Neural progenitor cell (in vitro differentiated cells): Measurements from ENCODE around the gene GATA2. TPM values are rescaled to one million over a fixed set of nuclear protein-coding genes. Genes with fewer than 3 reads are reported as not detected.

Experiments used
- DNase-seq: peaks from one replicate; pipeline ENCODE4 v3.0.0-alpha.2; 2016; ENCODE audit warnings: low spot score
- H2AFZ ChIP-seq: fragments of 200-600 bp; sonication (generic); replicated peaks from 2 replicates; pipeline ENCODE4 v1.6.1; 2016; ENCODE audit warnings: antibody characterized with exemption
- H3F3A ChIP-seq: fragments of 200-600 bp; sonication (generic); 2 replicates; pipeline ENCODE4 v1.6.1; 2016; ENCODE audit warnings: antibody characterized with exemption, low read depth
- H3K27ac ChIP-seq: fragments of 200-600 bp; sonication (generic); 2 replicates; pipeline ENCODE4 v1.5.1; 2016; ENCODE audit warnings: mild to moderate bottlenecking
- H3K27me3 ChIP-seq: fragments of 200-600 bp; sonication (generic); 2 replicates; pipeline ENCODE4 v1.6.1; 2016; ENCODE audit warnings: mild to moderate bottlenecking, moderate library complexity
- H3K36me3 ChIP-seq: fragments of 200-600 bp; sonication (generic); 2 replicates; pipeline ENCODE4 v1.5.1; 2016
- H3K4me1 ChIP-seq: fragments of 200-600 bp; sonication (generic); 2 replicates; pipeline ENCODE4 v1.6.1; 2016; ENCODE audit warnings: mixed run types
- H3K4me2 ChIP-seq: fragments of 200-600 bp; sonication (generic); 2 replicates; pipeline ENCODE4 v1.6.1; 2016
- H3K4me3 ChIP-seq: fragments of 200-600 bp; sonication (generic); 2 replicates; pipeline ENCODE4 v1.5.1; 2016
- H3K79me2 ChIP-seq: fragments of 200-600 bp; sonication (generic); 2 replicates; pipeline ENCODE4 v1.6.1; 2016; ENCODE audit warnings: low read depth
- H3K9ac ChIP-seq: fragments of 200-600 bp; sonication (generic); 2 replicates; pipeline ENCODE4 v1.6.1; 2016
- H3K9me3 ChIP-seq: fragments of 200-600 bp; sonication (generic); 2 replicates; pipeline ENCODE4 v1.5.1; 2016; ENCODE audit warnings: low read depth
- H4K20me1 ChIP-seq: fragments of 200-600 bp; sonication (generic); 2 replicates; pipeline ENCODE4 v1.6.1; 2016; ENCODE audit warnings: low read depth
- H3K27ac Mint-ChIP-seq: 3 replicates; pipeline ENCODE4 v1.8.0; 2021; ENCODE audit warnings: mixed read lengths
- H3K27me3 Mint-ChIP-seq: 2 replicates; pipeline ENCODE4 v1.8.0; 2022; ENCODE audit warnings: low read depth, mild to moderate bottlenecking, inconsistent platforms, moderate library complexity, mixed read lengths; ENCODE audit not compliant: insufficient read depth
- H3K36me3 Mint-ChIP-seq: 3 replicates; pipeline ENCODE4 v1.8.0; 2021; ENCODE audit warnings: mixed read lengths
- H3K4me1 Mint-ChIP-seq: 3 replicates; pipeline ENCODE4 v1.8.0; 2021; ENCODE audit warnings: mixed read lengths
- H3K4me3 Mint-ChIP-seq: 3 replicates; pipeline ENCODE4 v1.8.0; 2021; ENCODE audit warnings: mild to moderate bottlenecking, moderate library complexity, mixed read lengths
- H3K9me3 Mint-ChIP-seq: 3 replicates; pipeline ENCODE4 v1.8.0; 2020; ENCODE audit warnings: mixed read lengths
- EZH2 ChIP-seq: fragments of 200-600 bp; sonication (generic); IDR thresholded peaks from 2 replicates; pipeline ENCODE4 v1.6.1; 2017; ENCODE audit warnings: antibody characterized with exemption, mild to moderate bottlenecking, moderate library complexity
- EZH2phosphoT487 ChIP-seq: fragments of 200-600 bp; sonication (generic); IDR thresholded peaks from 2 replicates; pipeline ENCODE4 v1.6.1; 2017; ENCODE audit warnings: antibody characterized with exemption
- total RNA-seq: library from RNA; depleted of rRNA; stranded (reverse); fragments of >200 nt; gene quantifications from 2 replicates; pipeline ENCODE4 v1.2.3, GENCODE V29; 2015; ENCODE audit warnings: low replicate concordance
- TF ChIP-seq, protein P1 (sequence below): fragments of 200-600 bp; sonication (generic); IDR thresholded peaks from 2 replicates; pipeline ENCODE4 v1.5.1; 2017; ENCODE audit warnings: antibody characterized with exemption, mild to moderate bottlenecking

The GATA2 gene
- total RNA-seq, 1 donor from 2014 or later, result not detected

- Histone ChIP-seq H3K79me2 (no peaks in the 10 kb centered on the region), H3K4me3 (no peak overlapping the region), H3K4me1 (no peaks in the 10 kb centered on the region), H3K27ac (no peak overlapping the region), H3K27me3 (peaks cover 52% of the 10 kb centered on the region), H3K36me3 (no peaks in the 10 kb centered on the region), H2AFZ (no peak overlapping the region), H3K4me2 (no peak overlapping the region), H3K9me3 (peaks cover 4% of the 10 kb centered on the region), H3K9ac (no peak overlapping the region), H4K20me1 (no peaks in the 10 kb centered on the region), H3F3A (no peaks in the 10 kb centered on the region)
- no peak overlapping the region for H3K27ac Mint-ChIP-seq
- TF ChIP-seq EZH2 (no peak), EZH2phosphoT487 (no peak)
- TF ChIP-seq, protein P1, sequence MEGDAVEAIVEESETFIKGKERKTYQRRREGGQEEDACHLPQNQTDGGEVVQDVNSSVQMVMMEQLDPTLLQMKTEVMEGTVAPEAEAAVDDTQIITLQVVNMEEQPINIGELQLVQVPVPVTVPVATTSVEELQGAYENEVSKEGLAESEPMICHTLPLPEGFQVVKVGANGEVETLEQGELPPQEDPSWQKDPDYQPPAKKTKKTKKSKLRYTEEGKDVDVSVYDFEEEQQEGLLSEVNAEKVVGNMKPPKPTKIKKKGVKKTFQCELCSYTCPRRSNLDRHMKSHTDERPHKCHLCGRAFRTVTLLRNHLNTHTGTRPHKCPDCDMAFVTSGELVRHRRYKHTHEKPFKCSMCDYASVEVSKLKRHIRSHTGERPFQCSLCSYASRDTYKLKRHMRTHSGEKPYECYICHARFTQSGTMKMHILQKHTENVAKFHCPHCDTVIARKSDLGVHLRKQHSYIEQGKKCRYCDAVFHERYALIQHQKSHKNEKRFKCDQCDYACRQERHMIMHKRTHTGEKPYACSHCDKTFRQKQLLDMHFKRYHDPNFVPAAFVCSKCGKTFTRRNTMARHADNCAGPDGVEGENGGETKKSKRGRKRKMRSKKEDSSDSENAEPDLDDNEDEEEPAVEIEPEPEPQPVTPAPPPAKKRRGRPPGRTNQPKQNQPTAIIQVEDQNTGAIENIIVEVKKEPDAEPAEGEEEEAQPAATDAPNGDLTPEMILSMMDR, result no peak
- DNase-seq, result no peak
- H3K36me3 Mint-ChIP-seq, result no peaks in the 10 kb centered on the region
- peaks cover 11% of the 10 kb centered on the region for H3K9me3 Mint-ChIP-seq
- peaks cover 14% of the 10 kb centered on the region for H3K27me3 Mint-ChIP-seq
- H3K4me3 Mint-ChIP-seq, result no peak overlapping the region
- H3K4me1 Mint-ChIP-seq, result no peaks in the 10 kb centered on the region
These were observed 24.6 kb upstream of the GATA2 start for GRCh38 chr3:128517648-128518047.

DNA sequence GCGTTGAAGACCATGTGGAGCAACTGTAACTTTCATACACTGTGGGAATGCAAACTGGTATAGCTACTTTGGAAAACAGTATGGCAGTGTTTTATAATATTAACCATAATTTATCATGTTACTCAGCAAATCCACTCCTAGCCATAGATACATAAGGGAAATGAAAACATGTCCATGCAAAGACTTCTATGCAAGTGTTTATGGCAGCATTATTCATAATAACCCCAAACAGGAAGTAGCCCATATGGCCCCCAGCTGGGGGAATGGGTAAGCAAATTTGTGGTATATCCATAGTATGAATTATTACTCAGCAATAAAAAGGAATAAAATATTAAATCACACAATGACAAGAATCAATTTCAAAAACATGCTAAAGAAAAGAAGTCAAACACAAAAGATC lies 23.0 kb upstream of the GATA2 start:
- Histone ChIP-seq H3K4me3 (no peak overlapping the region), H3K79me2 (no peaks in the 10 kb centered on the region), H4K20me1 (no peaks in the 10 kb centered on the region), H3K9me3 (peaks cover 4% of the 10 kb centered on the region), H3F3A (no peaks in the 10 kb centered on the region), H2AFZ (no peak overlapping the region), H3K36me3 (no peaks in the 10 kb centered on the region), H3K4me1 (no peaks in the 10 kb centered on the region), H3K4me2 (no peak overlapping the region), H3K27me3 (peaks cover 41% of the 10 kb centered on the region), H3K27ac (no peak overlapping the region), H3K9ac (no peak overlapping the region)
- Mint-ChIP-seq H3K4me1 (no peaks in the 10 kb centered on the region), H3K4me3 (no peak overlapping the region), H3K36me3 (no peaks in the 10 kb centered on the region), H3K27me3 (peaks cover 9% of the 10 kb centered on the region), H3K9me3 (peaks cover 11% of the 10 kb centered on the region), H3K27ac (no peak overlapping the region)
- DNase-seq, result no peak
- TF ChIP-seq, protein P1, result no peak
- no peak for TF ChIP-seq EZH2phosphoT487
- TF ChIP-seq EZH2, result no peak

DNA sequence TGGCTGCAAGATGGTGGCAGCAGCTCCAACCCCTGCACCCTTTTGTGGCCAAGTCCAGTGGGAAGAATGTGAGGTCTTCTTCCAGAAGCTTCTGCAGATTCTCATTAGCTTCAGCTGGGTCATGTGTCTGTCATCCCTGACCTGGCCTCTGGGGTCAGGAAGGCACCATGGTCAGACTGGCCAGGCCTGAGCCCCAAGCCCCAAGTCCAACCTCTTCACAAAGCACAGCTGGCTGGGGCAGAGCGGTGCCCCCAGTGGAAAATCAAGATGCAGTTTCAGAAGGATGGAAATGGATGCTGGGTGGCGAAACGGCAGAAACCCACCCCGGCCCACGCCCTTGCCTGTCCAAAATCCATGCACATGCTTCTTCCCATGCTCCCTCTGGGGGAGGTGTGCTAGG lies 15.9 kb upstream of the GATA2 start:
- Histone ChIP-seq H3K27me3 (peaks cover 11% of the 10 kb centered on the region), H3F3A (no peaks in the 10 kb centered on the region), H3K4me1 (no peaks in the 10 kb centered on the region), H2AFZ (no peak overlapping the region), H3K4me2 (no peak overlapping the region), H4K20me1 (no peaks in the 10 kb centered on the region), H3K9me3 (peaks cover 4% of the 10 kb centered on the region), H3K27ac (no peak overlapping the region), H3K4me3 (no peak overlapping the region), H3K79me2 (no peaks in the 10 kb centered on the region), H3K9ac (no peak overlapping the region), H3K36me3 (no peaks in the 10 kb centered on the region)
- Mint-ChIP-seq H3K4me1 (no peaks in the 10 kb centered on the region), H3K27me3 (peaks cover 8% of the 10 kb centered on the region), H3K27ac (no peak overlapping the region), H3K36me3 (no peaks in the 10 kb centered on the region), H3K9me3 (peaks cover 5% of the 10 kb centered on the region), H3K4me3 (no peak overlapping the region)
- DNase-seq, result no peak
- TF ChIP-seq EZH2, result no peak
- TF ChIP-seq, protein P1, result no peak

- H3K27ac Mint-ChIP-seq, result no peak overlapping the region
These were observed 13.8 kb upstream of the GATA2 start for GRCh38 chr3:128506754-128507153.

More at GRCh38 chr3:128506754-128507153, 13.8 kb upstream of the GATA2 start:
- Histone ChIP-seq H4K20me1 (no peaks in the 10 kb centered on the region), H3K36me3 (no peaks in the 10 kb centered on the region), H3K79me2 (no peaks in the 10 kb centered on the region), H3K27ac (no peak overlapping the region), H3K4me2 (no peak overlapping the region), H3K9me3 (no peaks in the 10 kb centered on the region), H3K27me3 (peaks cover 17% of the 10 kb centered on the region), H3K4me1 (no peaks in the 10 kb centered on the region), H3F3A (no peaks in the 10 kb centered on the region), H2AFZ (no peak overlapping the region), H3K9ac (no peak overlapping the region), H3K4me3 (no peak overlapping the region)
- Mint-ChIP-seq H3K27me3 (peaks cover 9% of the 10 kb centered on the region), H3K4me3 (no peak overlapping the region), H3K4me1 (no peaks in the 10 kb centered on the region), H3K36me3 (no peaks in the 10 kb centered on the region), H3K9me3 (peaks cover 4% of the 10 kb centered on the region)
- TF ChIP-seq EZH2phosphoT487 (no peak), EZH2 (no peak)
- TF ChIP-seq, protein P1, result no peak
- DNase-seq, result no peak
